GM04504 (cell line): ENCODE measurements around the gene GNB1L.

Source experiments
- DNase-seq: peaks from one replicate; pipeline ENCODE4 v3.0.0-alpha.2; 2012; ENCODE audit warnings: low read depth

Gene GNB1L

DNA sequence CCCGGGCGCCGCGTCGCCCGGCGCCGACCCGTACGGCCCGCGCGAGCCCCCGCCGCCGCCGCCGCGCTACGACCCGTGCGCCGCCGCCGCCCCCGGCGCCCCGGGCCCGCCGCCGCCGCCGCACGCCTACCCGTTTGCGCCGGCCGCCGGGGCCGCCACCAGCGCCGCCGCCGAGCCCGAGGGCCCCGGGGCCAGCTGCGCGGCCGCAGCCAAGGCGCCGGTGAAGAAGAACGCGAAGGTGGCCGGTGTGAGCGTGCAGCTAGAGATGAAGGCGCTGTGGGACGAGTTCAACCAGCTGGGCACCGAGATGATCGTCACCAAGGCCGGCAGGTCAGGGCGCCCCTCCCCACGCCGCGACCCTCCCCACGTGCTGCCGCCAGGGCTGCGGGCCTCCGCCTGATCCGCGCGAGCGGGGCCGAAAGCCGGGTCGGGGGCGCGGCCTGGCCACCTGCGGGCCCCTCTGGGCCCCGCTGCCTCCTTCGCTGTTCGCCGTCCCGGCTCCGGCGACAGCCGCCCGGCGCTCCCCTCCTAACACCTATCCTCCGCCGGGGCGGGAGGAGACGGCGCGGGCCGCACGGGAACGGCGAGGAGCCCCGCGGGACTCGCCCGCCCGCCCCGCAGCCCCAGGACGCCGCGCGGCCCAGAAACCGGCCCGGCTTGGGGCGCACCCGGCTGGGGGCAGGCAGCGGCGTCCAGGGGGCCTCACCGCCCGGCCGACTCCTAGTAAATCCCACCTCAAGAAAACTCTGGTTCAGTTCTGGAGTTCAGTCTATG is 93.5 kb downstream of the GNB1L start:
- DNase-seq = no peak

DNA sequence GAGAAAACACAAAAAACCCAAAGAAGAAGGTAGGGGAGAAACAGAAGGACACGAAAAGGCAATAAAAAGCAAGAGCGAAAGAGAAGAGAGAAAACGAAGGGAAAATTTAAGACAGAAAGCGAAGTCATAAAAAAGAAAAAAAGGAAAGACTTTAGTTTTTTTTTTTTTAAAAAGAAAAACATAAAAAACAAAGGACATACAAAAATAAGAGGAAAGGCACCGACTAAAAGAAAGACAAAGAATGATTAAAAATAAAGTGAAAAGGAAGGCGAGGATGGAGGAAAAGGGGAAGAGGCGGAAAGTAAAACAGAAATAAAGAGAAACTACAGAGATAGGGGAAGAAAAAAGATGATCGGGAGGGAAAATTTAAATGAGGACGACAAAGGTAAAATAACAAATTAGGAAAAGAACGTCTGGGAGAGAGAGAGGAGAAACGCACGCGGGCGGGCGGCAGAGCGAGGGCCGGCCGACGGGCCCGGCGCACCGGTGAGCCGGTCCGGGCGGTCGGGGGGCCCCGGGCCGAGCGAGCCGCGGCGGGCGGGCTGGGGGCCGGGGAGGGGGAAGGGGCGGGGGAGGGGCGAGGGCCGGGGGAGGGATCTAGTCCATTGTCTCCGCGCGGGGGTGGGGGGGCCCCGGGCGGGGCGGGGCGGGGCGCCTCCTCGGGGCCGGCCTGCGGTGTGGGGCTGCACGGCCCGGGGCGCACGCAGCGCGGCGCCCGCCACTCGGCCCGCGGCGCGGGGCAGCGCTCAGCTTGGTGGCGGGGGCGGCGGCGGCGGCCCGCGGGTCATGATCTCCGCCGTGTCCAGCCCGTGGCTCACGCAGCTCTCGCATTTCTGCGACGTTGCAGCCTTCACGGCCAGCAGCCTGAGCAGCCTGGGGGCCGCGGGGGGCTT is 94.4 kb downstream of the GNB1L start, which contains the start of gene TBX1:
TBX1 (plus strand) TSS at position 721 of the 893 bp plus-strand sequence; CDS start at position 787, 66 bp downstream.
- no peak for DNase-seq

DNA sequence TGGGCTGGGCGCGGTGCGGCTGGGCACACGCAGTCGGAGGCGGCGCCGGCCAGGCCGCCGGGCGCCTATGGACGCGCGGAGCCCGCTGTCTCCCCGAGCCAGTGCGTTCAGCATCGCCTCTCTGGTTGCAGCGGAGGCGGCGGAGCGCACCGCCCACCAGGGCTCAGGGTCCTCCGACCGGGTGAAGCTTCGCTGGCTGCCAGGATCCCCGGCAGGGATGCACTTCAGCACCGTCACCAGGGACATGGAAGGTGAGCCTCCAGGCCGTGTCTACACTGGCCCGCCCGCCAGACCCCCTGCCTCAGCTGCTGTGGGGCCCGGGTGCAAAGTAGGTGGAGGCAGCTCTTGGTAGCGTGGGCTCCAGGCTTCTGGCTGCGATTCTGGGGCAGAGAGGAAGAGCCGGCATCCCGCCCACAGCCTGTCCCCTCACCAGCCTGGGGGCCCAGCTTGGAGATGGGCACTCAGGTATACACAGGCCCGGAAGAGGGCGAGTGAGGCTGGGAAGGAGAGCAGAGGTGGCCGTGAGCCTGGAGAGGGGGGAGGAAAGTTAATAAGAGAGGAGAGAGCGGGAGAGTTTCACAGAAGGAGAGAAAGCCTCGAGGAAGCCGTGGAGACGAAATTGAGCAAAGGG is 95.1 kb downstream of the GNB1L start:
- no peak for DNase-seq

DNA sequence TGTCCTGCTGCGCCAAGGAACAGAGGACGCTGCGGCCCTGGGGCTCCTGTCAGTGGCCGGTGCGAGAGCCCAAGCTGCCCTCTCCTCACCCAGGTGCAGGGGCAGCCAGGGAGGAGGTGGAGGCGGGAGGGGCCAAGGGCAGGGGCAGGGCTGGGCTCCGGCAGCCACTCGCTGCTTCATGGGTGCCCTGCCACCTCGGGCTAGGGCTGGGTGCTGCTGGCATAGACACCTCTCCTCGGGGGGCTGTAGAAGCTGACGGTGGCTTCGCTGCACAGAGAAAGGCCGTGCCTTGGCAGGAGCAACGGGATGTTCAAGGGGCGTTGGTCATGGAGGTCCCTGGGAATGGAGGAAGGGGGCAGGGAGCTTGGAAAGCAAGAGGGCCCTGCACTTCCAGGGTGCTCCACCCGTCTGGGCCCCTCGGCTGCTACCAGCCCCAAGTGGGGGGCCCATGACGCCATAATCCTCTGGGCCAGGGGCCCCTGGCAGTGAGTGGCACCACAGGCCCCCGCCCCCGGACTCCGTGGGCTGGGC is 95.7 kb downstream of the GNB1L start:
- no peak for DNase-seq

DNA sequence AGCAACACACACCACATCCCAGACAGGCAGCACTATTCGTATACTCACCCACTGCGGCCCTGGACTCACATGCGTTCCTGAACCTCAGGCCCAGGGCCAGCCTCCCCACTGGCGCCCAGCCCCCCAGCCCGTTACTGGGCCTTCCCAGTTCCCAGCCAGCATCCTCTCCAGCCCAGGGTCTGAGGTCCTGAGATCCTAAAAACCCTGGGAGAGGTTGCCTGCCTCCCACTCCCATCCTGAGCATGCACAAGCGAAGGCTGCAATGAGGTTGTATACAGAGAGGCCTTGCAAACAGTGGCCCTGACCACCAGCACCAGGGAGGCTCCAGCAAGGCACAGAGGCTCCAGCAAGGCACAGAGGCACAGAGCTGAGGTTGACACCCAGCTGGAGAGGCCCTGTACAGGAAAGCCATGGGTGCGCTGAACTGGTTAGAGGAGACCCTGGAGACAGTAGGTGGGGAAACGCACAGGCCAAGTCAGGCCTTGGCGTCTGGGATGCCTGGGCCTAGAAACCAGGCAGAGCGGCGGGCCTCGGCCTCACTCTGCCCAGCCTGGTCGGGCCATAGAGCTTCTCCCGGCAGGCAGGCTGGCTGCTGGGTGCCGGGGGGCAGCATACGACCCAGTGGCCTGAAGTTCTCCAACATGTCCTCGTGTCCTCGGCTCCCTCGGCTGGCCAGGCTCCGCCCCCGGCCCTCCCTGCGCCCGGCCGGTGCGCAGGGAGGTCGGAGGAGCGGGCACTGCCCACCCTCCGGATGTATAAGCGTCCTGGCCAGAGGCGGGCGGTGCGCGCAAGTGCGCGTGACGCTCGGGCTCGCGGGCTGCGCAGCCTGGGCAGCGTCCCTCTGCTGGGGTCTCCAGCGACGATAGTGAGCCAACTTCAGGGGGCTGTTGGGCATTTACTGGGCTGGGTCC is 96.4 kb downstream of the GNB1L start:
- no peak for DNase-seq

DNA sequence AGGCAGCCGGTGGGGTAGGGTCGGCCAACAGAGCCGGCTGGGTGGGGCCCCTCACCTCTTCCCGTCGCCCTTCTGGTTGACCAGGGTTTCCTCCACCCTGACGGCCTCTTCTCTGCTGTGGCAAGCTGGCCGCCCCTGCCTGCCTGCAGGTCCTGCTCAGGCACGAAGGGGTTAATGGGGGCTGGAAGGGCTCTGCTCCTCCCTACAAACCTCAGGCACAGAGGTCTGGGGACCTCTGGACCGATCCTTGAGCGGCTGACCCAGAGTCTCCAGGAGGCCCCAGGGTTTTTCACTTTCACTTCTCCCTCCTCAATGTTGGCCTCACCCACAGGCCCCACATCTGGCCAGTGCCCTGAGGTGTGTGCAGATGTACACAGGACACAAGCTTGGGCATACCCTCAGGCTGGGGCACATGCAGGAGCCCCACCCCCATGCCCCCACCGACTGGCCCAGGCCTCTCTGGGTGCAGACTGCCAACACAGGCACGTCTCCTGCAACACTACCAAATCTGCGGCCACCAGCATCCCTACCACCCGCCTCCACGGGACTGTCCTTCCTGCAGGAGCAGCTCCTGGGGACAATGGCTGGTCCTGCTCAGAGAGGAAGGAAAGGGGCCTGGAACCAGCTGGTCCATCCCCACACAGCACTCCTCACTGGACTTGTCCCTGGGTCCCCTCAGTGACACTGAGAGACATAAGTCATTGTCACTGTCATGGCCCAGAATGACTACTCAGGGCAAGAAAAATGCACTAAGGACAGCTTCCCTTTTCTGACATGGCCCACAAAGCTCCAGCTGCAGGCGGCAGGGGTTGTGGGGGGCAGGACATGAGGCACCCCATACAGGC is 97.3 kb downstream of the GNB1L start:
- no peak for DNase-seq

DNA sequence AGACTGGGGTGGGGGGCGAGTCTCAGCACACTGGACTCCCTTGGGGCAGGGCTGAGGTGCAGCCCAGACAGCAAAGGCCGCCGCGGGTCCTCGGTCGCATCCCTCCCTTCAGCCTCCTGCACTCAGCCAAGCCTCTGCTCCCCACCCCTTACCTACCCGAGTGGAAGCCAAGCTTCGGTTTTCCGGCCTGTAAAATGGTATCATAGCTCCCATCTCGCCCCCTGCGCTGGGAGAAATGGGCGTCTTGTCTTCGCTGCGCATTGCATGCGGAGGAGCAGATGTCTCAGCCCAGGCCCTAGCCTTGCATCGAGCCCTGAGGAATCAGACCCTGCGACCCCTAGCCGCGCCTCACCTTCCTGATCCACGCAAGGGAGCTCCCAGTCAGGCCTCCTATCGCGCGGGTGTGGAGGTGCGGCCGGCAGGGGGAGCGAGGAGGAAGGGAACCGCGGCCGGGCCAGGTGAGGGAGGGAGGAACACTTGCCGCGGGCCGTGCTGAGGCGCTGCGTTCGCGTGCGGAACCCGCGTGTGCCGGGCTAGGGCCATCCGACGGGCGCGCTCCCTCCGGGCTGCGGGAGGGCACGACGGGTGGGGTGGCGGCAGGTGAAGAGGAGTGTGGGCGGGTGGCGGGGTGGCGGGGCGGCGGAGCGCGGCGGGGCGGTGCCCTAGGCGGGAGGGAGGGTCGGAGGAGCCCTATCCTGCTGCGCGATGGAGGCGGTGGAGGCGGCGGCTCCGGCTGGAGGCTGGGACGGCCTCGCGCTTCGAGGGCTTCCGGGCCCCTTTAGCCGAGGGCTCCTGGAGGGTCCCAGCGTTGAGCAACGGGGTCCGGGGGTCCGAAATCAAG is 98.2 kb downstream of the GNB1L start:
- no peak for DNase-seq

DNA sequence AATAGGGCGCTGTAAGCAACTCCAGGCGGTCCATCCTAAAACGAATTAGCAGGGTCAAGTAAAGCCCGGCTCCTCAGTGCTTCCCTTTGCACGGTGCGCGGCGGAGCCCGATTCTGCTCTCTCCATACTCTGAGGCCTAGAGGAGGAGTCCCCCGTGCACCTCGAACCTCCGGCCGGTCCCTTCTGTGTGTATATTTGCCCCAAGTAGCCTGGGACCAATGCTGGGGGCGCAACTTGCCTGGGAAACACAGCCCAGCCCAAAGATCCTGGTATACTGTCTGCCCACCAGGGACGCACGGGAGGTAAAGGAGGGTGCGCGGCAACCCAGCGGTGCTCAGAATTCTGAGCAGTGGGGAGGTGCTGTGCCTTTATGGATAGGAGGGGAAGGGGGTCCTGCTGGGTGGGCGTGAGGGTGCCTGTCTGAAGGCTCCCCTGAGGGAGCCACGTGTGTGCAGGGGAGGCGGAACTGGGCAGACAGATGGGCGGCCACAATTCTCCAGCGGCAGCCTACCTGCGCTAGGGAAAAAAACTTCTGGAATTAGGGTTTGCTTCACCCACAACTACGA is 98.9 kb downstream of the GNB1L start:
- DNase-seq = no peak

DNA sequence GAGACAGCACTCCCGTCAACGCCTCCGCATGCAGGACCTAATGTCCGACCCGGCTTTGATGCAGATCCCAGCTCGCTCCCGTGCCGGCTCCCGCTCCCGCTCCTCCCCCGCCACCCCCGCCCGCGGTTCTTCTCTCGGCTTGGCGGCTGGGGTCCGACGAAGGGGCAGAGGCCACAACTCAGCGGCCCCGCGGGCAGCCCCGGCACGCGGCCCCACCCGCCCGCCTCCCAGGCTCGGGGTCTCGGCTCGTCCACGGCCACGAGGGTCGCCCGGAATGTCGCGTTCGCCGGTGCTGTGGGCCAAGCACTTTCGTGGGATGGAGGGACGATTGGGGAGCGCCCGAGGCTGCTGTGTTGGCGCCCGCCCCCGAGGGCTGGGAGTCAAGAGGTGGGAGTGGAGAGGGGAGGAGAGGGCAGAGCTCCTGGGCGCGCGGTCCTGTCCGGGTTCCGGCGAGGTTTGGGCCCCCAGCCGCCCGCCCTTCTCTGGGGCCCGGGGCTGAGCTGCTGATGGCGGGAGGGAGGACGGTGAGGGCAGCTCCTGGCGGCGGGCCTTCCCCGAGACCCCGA is 99.4 kb downstream of the GNB1L start:
- DNase-seq = no peak

DNA sequence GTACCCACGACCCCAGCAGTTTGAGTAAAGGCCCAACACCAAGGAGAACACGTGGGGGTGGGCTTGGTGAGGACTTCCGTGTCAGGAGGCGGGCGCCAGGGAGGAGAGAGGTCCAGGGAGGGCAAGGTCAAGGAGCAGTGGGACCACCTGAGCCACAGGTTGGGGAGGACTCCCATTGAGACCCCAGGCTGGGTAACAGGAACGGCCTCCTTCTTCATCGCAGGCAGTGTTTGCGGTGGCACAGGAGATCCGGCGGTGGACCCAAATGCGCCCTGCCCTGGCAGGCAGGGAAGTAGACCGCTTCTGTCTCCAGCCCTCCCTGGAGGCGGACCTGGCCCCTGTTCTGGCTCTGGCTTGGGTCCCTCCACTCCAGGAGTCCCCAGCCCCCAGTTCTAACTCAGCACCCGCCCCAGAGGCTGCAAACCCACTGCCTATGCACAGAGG is 100.0 kb downstream of the GNB1L start:
- DNase-seq = no peak

DNA sequence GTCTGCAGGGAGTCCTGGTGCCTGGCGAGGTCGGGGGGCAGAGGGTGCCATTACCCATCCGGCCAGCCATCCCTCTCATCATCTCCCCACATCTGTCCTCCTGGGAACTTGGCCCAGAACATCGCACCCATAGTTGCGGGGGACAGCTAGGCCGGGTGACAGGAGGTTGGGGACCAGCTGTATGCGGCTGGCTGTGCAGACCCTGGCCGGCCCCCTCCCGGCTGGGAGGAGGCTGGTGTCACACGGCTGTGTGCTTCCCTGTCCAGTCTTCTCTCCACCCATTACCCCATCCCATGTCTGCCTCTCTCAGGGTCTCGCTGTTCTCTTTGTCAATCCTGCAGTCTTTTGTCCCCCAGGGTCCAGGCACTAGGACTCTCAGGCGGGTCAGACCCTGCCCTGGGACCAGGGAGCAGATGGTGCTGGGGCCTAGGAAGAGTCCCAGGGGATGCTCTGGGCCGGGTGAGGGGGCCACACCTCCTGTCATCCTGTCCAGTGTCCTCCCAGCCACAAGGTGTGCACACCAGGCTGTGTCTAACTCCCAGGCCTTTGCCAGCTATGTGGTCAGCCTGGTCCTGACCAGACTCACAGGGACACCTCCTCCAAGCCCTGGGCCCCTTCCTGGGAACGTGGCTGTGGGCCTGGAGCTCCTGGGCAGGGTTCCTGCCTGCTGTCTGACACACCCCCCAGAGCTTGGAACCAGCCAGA is 100.5 kb downstream of the GNB1L start:
- DNase-seq = no peak

DNA sequence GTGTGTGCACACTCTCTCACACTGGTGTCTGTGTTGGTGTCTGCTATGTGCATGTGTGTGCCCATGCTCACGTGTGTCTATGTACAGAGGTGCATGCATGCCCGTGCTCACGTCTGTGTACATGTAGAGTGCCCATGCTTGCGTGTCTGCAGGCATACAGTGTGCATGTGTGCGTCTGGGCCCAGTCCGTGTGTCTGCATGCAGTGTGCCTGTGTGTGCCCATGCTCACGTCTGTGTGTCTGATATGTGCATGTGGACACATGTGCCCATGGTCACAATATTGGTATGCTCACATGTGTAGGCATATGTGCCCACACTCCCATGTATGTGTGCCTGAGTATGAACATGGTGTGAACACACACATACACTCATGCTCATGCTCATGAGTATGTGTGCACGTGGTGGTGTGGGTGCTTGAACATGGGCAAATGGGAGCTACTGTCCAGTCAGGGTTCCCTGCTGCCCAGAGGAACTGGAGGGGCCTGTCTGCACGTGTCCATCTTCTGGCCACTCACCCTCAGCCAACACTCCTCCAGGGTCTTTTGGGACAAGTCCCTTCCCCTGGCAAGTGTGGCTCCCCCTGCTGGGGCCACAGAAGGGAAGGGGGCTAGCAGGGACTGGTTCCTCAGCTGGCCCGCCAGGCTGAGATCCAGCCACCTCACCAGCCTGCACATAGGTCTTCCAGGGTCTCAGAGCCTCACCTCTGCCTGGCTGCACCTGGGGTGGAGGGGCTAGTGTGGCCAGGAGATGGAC is 101.4 kb downstream of the GNB1L start:
- no peak for DNase-seq

DNA sequence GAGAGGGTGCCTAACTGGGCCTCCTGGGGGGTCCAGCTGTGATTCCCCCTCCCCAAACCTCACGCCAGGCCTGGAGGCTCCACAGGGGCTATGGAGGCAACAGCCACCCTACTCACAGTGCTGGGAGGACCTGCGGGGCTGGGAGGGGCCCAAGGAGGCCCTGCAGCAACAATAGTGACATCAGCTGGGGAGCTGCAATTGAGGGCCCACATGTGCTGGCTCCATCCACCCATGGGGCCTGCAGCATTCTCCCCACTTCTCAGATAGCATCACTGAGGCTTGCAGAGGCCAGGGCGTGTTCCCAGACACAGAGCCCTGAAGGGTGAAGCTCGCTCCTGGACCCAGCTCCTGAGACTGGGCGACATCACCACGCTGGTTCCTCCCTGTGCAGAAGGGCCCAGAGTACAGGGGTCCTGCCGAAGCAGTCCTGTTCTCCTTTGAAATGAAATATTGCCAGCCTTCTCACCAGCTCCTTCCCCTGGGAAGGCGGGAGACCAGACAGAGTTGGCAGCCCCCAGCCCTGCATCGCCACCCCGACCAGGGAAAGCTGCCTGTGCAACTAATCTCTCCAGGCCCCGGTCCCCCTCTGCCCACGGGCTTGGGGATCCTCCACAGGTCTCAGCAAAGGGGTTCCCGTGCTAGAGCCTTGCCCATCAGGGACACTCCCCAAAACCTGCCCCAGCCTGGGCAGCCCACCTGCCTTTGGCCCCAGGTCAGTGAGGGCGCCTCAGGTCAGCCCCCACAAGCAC is 103.0 kb downstream of the GNB1L start:
- no peak for DNase-seq

DNA sequence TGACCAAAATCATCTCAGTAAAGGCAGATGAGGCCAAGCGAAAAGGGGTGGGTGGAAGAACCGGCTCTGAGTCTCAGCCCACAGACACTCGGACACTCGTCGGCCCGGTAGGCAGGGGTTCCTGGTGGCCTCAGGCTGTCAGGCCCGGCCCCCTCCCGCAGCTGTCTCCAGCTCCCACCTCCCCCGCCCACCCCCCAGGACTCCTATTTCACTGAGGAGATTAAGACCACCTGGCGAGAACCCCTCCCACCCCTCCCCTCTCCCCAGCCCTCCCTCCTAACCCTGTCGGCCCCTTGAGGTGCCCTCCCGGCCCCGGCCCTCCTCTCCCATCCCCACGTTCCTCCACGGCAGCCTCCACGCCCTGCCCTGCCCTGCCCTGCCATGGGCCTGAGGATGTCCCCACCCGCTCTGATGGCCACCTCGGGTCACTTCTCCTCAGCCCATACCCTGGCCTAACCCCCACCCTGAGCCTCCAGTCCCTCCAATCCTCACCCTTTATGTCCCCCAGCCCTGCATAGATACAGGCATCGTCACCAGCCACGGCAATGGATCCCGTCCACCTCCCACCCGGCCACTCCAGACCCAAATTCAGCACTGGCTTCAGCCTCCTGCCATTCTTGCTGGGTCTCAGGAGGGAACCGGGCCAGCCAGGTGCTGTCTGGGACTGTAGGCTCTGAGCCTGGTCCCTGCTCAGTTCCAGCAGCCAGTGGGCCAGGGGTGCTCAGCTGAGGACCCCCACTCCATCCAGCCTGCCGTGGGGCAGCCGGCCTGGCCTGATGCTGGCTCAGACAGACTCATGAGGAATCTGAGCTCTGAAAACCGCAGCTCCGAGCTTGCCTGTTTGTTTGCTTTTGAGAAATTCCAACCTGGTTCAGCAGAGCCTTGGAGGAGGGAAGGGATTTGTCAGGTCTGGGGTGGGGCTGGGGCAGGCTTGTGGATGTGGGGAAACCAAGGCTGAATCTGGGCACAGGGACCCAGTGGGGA is 103.9 kb downstream of the GNB1L start:
- DNase-seq = no peak

DNA sequence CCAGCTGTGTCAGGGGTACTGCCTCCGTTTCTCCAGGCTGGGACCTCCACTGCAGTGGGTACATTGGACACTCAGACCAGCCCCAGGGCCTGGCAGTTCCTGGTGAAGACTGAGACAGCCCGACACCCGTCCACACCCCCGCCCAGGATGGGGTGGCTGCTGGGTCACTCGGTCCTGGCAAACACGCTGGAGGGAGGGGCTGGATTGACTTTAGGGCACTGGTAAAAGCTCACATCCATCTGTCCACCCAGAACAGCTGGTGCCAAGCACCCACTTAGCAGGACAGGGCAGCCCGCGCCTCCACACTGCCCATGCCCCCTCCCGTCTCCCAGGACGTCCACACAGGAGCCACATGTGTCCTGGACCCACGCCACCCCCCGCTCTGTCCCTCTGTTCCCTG is 104.8 kb downstream of the GNB1L start:
- no peak for DNase-seq
